GM10266 (cell line): Measurements from ENCODE around the gene TAF4.

ENCODE experiments used
- DNase-seq: peaks from one replicate; pipeline ENCODE4 v3.0.0; 2012; ENCODE audit errors: extremely low spot score
- CTCF ChIP-seq: IDR thresholded peaks from 2 replicates; pipeline ENCODE4 v1.5.1; 2012; ENCODE audit warnings: mild to moderate bottlenecking, low read depth; ENCODE audit not compliant: control insufficient read depth, insufficient read depth; ENCODE audit errors: missing control alignments

TAF4 gene

GRCh38 chr20:62046431-62046830 is 19.2 kb downstream of the TAF4 start:
- DNase-seq = no peak
- no peak for TF ChIP-seq CTCF

DNA sequence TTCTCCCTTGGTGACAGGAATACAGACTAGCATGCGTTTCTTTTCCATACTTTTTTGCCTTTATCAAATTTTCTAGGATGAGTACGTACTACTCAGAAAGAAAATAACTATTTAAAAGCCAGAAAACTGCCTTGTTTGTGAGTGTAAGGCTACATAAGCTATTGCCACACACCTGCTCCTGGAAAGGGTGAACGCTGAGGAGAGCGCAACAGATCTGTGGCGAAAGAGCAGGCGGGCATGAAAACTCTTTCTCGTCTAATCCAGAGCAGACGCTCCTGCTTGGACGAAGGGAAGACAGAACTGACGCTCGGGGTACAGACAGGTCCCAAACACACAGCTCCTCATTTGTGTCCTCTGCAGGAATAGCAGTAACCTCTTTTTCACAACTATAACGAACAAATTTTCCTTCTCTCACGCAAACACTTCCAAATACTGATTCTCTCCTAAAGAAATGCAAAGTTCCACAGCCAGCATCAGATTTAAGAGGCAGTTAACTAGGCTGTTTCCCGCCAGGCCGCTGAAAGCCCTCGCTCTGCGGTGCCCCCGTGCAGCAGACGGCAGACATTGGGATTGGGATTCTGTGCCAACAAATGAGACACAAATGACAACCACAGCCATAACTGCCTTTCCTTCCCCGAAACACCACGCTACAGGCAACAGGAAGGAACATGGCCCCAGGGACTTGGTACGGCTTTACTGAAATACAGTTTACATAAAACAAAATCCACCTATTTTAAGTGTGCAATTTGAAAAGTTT is 20.0 kb downstream of the TAF4 start:
- DNase-seq = no peak
- no peak for TF ChIP-seq CTCF

DNA sequence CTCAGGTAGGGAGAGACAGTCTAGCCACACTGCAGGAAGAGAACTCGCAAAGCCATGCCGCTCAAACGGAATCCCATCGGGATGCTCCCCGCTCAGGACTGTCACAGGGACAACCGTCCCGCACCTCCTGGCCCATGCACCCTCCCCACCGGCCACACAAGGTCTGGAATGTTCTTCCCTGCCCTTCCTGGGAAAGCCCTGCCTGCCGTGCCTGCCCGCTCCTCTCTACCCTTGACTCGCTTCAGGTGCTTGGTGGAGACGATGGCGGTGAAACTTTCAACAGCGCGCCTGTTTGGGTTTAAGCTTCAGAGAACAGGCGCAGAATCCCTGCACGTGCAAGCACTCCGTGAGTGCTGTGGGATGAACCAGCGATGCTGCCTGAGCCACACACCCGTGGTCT is 20.6 kb downstream of the TAF4 start:
- no peak for TF ChIP-seq CTCF
- no peak for DNase-seq

DNA sequence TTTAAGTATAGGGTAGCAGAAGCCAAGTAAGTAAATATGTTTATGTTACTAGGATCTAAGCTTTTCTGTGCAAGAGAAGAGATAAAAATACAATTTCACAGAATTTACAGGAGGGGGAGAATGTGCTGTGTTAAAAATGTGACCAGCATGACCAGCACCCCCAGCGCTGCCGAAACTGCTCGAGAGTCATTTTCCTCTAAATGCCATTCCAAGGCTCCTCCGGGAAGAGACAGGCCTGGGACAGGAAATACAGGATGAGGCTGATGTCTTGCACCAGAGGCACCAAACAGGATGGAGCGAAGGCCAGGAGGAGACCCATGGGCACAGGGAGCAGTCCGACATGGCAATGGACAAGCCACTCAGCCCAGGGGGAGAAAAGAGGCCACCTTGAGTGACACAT is 21.1 kb downstream of the TAF4 start:
- TF ChIP-seq CTCF = no peak
- no peak for DNase-seq

DNA sequence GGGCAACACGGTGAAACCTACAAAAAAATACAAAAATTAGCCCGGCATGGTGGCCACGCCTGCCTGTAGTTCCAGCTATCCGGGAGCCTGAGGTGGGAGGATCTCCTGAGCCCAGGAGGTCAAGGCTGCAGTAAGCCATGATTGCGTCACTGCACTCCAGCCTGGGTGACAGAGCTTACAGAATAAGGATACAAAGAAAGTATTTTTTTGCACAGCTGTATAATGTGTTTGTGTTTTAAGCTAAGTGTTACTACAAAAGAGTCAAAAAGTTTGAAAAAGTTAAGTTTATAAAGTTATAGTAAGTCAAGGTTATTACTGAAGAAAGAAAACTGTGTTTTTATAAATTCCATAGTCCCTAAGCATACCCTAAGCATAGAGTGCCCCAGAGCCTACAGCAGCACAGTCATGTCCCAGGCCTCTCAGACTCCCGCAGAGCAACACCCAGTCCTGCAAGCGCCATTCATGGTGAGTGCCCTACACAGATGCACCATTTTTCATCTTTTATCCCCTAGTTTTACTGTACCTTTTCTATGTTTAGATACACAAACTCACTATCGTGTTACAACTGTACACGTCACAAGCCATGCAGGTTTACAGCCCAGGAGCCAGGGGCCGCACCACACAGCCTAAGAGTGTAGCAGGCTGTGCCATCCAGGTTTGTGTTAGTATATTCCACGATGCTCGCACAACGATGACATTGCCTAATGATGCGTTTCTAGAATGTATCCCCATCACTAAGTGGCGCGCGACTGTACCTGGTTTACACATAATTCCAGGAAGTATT is 22.4 kb downstream of the TAF4 start:
- TF ChIP-seq CTCF = no peak
- DNase-seq = no peak

DNA sequence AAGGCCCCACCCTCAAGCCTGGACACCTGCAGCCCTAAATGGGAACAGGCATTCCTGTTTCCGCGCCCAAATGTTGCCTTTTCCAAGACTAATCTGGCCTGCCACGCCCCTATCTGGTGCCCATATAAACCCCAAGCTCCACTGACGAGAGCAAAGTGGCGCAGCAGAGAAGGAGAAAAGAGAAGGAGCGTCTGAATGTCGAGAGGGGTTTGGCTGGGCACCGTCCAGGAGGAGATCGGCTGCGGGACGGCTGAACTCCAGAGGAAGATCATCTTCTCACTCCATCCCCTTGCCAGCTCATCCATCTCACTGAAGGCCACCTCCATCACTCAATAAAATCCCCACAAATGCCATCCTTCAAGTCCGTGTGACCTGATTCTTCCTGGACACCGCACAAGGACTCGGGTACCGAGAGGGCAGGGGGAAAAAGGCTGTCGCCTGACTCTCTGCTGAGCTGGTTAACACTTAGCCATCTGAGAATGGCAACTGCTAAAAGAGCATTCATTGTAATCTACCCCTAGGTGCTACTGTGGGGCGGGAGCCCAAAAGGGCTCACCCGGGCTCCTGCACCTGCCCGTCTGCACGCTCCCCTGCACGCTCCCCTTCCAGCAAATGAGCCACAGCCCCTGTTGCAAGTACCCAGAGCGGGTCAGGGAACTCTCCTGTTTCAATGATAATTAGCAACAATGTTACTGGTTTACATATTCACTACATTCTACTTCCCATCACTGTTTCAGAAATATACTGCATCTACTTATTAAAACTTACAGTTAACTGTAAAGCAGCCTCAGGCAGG is 23.5 kb downstream of the TAF4 start:
- no peak for DNase-seq
- no peak for TF ChIP-seq CTCF
